Stimulated activated CD8-positive, alpha-beta memory T cell treated with anti-CD3 and anti-CD28 coated beads, Interleukin-15, amount 100 ng/mL, for 48 hours (primary cell): Measurements from ENCODE around the gene AXIN1.
"Not testable (repeated sequence)": the region's sequence is repeated elsewhere in the genome, so short reads cannot be mapped to it uniquely, and the experiment has no call there.

Experiments used
- DNase-seq, 2 donors: peaks; one replicate each; pipeline ENCODE4 v3.0.0-alpha.2; 2020; ENCODE audit warnings: low read depth in 2 of 2

AXIN1 gene

DNA sequence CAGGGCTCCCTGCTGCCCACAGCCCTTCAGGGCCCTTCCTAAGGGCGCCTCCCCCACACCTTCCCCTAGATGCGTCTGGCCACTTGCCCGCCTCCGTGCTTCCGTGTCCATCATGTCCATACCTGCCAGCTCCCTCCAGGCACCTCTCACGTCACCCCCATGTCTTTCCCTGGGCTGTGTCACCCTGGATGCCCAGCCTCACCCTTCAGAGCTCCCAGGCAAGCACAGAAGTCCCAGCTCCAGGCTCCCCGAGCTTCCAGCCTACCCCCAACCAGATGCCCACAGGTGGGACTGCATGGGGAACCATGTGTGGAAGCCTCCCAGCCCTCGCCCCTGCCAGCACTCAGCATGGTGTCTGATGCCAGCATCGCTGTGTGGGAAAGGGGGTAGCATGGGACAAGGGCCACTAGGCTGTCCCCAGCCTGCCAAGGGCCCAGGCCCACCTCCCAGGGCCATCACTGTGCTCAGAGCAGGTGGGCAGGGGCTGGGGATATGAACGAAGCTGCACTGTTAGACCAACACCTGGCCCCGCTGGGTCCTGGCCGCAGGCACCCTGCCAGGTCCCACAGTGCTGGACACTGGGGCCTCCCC lies 1.9 kb upstream of the AXIN1 start:
- no peak for DNase-seq

DNA sequence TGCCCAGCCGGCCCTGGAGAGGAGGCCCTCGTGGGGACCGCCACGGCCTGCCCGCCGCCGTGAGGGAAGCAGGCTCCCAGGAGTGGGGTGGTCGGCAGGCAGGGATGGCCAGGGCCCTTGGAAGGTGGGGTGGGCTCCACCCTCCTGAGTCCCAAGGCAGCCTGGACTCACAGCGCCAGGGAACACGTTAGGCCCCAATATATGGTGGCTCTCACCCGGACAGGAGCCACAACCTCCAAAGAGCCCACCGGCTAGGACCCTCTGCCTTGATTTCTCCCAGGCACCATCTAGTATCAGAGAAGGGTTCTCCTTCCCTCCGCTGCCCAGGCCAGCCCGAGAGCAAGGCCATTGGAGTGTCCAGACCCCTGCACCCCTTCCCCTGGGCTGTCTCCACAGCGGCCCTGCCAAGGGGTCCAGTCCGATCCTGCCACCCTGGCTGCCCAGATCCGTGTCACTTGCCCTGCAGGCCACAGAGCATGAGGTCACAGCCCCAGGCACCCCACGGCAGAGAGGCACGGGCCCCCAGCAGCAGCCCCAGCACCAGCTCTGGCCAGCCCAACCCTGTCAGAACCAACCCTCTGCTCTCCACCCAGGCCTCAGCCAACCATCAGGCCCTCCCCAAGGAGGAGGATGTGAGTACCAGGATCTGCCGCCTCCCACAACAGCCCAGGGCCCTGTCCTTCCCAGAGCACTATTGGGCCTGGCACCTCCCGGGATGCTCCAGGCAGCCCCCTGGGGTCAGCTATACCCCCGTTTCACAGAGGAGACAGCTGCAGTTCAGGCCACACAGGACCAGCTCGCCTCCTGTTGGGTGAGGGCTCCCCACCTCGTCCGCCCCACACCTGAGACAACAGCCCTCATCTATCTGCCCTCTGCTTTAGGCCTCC lies 1.1 kb upstream of the AXIN1 start:
- no peak for DNase-seq

DNA sequence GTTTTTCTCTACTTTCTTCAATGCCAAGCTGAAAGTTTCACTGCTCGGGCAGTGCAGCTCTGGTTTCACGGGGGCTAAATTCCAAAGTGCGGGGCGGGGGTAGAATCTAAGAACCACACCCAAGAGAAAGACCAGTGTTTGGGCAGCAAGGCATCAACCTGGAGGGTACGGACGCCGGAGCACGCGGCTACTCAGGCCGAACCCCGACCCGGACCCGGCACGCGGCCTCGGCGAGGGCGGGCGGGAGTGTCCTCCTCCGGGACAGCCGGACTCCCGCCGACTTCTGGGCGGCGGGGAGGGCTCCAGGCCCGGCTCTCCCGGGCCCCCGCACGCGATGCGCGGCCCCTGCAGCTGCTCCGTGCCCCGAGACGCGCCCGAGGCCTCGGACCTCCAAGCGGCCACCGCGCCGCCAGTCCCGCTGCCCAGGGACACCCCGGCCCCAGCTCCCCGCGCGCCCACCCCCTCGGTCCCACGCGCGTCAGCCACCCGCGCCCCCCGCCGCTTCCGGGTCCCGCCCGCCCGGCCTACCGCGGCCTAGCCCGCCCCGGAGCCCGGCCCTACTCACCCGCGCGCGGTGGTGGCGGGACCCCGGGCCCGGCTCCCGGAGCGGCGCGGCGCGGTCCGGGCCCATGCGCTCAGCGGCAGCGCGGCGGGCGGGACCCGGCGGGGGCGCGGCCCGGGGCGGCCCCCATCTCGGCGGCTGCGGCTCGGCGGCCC lies 561 bp downstream of the AXIN1 start:
- DNase-seq, result no peak

DNA sequence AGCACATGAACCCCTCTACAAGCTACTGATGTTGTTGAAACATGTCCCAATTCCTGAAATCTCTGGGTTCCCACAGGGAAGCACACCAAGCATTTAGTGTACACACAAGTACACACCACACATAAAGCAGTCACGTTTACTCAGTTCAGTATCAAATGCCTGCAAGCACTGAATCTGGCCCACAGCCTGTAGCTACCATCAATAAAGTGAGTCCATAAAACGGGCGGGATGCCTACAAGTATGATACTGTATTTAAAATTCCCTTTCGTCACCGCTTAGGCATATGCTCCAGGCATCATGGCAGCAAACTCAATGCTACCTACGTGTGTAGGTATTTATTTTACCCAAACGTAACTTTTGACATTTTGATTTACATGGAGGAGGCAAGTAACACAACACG lies 2.3 kb downstream of the AXIN1 start:
- no peak for DNase-seq

DNA sequence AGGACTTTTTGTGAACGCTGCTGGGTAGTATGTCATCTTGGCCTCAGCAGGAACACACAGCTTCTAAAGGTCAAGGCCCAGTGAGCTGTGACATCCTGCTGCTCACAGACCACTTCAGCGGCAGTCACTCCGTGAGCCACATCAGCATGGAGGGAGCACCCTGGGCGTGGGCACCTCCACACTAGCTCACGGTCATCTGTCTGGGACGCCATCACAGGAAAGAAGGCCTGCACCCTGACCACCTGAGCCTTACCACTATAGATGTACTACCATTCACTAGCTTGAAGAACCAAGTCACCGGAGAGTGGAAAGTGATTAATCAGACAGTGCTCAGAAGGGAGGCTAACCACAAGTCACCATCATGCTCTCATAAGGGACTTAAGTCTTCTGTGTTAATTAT lies 3.3 kb downstream of the AXIN1 start:
- DNase-seq, result no peak

DNA sequence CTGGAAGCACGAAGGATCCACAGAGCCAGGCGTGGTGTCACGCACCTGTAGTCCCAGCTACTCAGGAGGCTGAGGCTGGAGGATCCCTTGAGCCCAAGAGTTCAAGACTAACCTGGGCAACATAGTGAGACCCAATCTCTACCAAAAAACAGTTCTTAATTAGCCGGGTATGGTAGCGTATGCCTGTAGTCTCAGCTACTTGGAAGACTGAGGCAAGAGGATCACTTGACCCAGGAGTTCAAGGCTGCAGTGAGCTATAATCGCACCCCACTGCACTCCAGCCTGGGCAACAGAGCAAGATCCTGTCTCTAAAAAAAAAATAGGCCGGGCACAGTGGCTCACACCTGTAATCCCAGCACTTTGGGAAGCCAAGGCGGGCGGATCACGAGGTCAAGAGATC lies 4.0 kb downstream of the AXIN1 start:
- DNase-seq, result not testable (repeated sequence)

DNA sequence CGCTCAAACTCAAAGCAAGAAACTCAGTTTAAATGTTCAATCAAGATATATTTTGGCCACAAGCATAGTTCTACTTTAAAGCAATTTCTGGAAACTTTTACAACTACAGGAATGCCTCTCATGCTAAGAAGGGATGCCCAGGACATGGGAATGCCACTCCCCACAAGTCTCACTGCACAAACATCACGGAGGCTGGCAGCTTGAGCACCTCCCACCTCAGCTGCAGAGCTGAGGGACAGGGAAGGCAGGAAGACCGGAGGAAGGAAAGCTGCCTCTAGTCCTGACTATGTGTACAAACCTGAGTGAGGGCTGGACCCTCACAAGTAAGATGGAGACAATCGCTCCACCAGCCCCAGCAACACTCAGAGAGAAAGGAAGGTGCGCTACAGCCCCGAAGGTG lies 5.3 kb downstream of the AXIN1 start:
- no peak for DNase-seq

DNA sequence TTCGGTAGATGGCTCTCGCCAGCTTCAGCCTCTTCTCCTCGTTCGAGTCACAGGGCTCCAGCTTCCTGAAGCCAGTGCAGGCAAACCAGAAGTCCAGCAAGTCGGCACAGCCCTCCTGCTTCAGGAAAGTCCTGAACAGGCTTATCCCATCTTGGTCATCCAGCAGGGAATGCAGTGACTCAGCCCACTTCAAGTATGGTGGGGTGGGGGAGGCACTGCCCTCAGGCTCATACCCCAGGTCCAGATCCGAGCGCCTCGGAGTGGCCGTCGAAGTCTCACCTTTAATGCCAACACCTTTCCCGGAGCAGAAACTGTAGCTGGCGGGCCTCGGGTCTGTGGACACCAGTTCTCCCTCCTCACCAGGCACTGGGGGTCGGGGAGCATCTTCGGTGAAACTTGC lies 5.9 kb downstream of the AXIN1 start:
- no peak for DNase-seq

DNA sequence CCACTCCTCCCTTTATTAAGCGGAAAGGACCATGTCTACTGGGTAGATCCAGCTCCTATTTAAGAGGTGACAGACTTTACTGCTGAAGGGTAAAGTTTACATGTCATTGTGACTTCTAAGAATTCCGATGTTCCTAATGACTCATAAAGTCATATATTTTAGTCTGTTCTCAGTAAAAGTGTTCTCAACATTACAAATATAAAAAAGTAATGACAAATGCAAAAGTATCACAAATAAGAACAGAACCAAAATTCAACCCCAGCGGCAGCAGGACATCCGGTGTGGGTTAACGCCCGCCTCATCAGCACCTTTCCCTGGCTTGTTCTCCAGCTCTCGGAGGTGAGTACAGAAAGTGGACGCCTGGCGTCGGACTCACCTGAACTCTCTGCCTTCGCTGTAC lies 6.8 kb downstream of the AXIN1 start:
- DNase-seq, result no peak

DNA sequence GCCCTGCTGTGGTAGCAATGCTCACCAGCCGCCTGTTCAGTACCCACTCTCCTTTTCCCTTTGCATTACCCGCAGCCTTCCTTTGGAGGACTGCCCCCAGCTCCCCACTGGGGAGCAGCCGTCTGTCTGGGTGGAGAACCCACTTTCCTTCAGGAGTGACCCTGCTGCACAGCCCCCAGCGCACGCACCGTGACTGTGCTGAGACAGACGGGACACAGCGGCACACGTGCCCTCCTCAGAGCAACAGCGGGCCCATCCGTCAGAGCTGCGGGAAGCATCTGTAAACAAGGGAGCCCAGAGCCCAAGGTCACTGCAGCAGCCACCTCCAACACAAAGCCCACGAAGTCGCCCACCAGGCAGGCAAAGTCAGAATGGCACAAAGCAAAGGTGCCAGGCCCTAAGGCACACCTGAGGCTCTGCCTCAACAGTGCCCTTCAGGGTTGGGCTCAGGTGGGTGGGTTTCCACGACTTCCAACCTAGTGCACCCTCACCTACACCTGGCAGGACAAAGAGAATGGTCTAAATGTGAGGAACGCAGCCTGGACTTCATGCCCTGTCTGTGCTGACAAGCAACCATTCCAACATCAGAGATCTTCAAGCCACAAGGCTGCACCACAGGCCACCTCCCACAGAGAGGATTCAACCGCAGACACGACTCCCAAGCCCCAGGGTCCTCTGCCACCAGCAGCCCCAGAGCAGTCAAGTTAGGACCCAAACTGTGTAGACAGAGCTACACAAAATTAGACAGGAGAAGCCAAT lies 9.9 kb downstream of the AXIN1 start:
- no peak for DNase-seq

DNA sequence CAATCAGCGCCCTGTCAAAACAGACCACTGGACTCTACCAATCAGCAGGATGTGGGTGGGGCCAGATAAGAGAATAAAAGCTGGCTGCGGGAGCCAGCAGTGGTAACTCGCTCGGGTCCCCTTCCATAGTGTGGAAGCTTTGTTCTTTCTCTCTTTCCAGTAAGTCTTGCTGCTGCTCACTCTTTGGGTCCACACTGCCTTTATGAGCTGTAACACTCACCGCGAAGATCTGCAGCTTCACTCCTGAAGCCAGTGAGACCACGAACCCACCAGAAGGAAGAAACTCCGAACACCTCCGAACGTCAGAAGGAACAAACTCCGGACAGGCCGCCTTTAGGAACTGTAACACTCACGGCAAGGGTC lies 10.6 kb downstream of the AXIN1 start:
- DNase-seq, result not testable (repeated sequence)

DNA sequence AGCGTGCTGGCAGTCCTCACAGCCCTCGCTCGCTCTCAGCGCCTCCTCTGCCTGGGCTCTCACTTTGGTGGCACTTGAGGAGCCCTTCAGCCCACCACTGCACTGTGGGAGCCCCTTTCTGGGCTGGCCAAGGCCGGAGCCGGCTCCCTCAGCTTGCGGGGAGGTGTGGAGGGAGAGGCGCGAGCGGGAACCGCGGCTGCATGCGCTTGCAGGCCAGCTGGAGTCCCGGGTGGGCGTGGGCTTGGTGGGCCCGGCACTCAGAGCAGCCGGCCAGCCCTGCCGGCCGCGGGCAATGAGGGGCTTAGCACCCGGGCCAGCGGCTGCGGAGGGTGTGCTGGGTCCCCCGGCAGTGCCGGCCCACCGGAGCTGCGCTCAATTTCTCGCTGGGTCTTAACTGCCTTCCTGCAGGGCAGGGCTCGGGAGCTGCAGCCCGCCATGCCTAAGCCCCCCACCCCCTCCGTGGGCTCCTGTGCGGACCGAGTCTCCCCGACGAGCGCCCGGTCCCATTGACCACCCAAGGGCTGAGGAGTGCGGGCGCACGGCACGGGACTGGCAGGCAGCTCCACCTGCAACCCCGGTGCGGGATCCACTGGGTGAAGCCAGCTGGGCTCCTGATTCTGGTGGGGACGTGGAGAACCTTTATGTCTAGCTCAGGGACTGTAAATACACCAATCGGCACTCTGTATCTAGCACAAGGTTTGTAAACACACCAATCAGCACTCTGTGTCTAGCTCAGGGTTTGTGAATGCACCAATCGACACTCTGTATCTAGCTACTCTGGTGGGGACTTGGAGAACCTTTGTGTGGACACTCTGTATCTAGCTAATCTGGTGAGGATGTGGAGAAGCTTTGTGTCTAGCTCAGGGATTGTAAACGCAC lies 11.2 kb downstream of the AXIN1 start:
- DNase-seq, result not testable (repeated sequence)

DNA sequence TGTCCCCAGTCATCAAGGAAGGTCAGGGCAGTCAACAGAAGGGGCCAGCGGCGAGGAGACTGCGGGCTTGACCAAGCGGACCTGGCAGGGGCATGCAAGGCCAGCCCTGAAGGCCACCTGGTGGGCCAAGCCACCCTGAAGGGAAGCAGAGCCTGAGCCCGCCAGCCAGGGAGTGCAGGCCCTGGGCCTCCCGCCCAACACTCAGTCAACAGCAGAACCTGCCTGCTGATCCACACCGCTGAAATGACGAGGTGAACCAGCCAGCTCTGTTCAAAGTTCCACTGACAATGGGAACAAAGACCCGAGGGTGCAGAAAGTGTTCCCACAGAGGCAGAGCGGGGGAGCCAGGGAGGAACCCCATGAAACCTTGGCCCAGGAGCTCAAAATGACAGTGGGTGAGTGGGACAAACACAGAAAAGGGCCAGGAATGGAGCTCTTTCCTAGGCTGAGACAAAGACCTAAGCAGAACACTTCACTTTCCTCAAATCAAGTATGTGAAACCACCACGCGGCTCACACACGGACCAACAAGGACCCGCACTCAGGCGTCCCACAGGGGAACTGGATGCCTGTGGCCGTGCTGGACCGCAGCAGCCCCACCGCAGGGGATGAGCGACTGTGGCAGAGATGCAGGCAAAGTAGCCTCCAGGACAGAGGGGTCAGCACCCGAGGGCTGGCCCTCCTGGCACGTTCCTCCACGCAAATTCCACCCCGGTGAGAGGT lies 12.0 kb downstream of the AXIN1 start:
- DNase-seq, result no peak

DNA sequence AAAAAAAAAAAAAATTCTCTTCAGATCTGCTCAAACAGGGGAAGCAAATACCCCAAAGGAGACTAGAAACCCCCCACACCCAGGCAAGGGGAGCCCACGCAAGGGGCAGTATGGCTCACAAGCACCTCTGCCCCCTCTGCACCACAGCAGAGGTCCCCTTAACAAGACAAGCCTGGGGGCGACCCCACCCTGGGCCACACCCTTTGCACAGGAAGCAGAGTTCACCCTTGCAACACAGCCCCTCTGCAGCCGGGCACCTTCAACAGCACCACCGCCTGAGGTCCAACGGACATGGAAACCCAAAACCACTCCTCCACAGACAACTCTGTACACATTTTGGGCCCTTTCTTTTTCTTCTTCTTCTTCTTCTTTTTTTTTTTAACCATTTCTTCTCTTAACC lies 12.8 kb downstream of the AXIN1 start:
- DNase-seq, result no peak

DNA sequence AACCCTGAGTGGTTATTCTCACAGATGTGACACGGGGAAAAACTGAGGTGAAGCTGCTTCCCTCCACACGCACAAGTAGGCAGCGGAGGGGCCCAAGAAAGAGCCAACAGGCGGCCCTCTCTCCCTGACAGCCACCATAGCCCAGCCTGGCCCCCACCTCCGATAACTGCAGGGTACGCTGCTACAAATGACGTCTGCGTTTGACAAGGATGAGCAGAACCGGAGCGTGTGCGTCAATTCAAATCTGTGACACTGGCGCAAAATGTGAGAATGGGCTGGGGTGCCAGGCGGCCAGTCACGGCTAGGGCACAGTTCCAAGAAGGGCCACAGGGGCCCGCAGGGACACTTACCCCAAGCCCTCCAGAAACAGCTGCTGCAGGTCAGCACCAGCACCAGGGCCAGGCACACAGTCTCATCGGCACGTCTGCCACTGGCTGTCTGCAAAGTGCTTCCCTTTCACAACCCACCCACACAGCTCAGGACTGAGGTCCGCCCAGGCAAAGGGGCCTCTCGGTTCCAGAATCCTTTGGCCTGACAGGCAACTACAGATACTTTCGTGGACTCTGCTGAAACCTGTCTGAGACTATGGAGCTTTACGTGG lies 14.4 kb downstream of the AXIN1 start:
- DNase-seq, result no peak

DNA sequence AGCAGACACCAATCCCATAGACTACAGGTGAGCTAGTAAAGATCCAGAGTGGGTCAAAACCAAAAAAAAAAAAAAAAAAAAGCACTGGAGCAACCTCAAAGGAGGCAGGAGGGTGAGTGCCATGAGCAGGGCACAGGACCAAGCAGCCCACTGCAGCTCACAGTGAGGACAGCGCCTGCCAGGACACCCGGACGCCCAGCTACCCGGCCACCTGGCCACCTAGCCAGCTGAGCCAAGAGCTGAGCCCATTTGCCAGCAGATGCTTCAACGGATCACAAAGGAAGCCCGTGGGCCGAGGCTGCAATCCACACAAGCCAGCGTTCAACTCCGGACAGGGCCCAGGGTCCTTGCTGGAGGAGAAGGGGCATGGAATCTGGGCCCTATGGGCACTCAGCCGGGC lies 15.1 kb downstream of the AXIN1 start:
- no peak for DNase-seq

DNA sequence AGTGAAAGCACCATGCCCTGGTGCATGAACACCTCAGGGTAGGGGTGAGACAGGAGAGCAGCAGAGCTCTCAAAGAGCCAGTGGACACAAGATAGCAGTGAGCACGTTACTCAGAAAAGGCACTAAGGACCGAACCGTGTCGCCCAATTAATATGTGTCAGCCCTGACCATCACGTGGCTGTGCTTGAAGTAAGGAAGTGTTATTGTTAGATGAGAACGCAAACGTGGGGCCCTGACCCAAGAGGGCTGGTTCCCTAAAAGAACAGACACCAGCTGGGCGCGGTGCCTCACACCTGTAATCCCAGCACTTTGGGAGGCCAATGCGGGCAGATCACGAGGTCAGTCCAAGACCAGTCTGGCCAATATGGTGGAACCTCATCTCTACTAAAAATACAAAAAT lies 16.3 kb downstream of the AXIN1 start:
- DNase-seq, result no peak

DNA sequence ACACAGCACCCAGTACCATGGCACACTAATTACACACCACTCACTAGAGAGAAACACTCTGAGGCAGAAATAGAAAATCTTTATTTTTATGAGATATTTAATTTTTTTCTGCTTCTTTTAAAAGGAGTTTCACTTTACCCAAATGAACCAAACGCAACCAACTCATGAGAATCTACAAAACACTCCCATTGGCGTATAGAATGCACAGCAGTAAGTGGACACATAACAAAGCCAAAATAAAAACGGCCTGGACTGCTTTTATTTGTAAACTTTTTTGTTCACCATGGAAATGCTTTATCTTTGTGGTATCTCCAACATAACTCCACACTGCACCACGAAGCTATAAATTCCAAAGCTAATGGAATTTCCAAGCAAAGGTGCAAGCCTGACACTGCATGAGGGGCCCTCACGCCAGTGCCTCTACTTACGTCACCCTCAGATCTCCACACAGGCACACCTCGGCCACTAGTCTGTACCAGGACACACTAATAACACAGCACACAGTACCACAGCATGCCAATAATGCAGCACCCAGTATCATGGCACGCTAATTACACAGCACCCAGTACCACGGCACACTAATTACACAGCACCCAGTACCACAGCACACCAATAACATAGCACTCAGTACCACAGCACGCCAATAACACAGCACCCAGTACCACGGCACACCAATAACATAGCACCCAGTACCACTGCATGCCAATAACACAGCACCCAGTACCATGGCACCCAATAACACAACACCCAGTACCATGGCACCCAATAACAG lies 17.5 kb downstream of the AXIN1 start:
- not testable (repeated sequence) for DNase-seq

DNA sequence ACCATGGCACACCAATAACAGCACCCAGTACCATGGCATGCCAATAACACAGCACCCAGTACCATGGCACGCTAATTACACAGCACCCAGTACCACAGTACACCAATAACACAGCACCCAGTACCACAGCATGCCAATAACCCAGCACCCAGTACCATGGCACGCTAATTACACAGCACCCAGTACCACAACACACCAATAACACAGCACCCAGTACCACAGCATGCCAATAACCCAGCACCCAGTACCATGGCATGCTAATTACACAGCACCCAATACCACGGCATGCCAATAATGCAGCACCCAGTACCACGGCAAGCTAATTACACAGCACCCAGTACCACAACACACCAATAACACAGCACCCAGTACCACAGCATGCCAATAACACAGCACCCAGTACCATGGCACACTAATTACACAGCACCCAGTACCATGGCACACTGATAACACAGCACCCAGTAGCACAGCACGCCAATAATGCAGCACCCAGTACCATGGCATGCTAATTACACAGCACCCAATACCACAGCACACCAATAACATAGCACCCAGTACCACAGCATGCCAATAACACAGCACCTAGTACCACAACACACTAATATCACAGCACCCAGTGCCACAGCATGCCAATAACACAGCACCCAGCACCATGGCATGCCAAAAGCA lies 18.2 kb downstream of the AXIN1 start:
- not testable (repeated sequence) for DNase-seq
